ENCODE data around the gene GARNL3.

DNA sequence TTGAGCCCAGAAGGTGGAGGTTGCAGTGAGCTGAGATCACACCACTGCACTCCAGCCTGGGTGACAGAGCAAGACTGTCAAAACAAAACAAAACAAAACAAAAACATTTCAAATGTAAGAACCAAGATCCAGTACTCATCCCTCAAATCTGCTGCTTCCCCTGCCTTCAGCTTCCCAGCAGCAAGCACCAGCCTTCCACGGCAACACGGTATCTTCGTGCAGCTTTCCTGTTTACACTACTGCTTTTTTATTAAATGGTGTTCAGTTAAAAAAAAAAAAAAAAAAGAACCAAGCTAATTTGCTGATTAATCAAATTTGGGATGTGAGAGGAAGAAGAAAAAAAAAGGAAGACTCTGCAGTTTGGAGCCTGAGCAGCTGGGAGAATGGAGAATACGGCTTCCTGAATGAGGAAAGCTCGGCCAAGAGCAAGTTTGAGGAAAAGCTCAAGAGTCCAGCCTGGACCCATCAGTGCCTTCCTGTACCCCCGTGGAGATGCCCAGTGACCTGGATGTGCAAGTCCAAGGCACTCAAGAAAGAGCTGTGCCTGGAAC lies 104.4 kb downstream of the GARNL3 start:
- TF ChIP-seq ZNF737 (CRISPR knock-in tag; IDR thresholded peaks at IDR 0.05; ENCODE audit: borderline replicate concordance): no peak
- TF ChIP-seq, protein P1, sequence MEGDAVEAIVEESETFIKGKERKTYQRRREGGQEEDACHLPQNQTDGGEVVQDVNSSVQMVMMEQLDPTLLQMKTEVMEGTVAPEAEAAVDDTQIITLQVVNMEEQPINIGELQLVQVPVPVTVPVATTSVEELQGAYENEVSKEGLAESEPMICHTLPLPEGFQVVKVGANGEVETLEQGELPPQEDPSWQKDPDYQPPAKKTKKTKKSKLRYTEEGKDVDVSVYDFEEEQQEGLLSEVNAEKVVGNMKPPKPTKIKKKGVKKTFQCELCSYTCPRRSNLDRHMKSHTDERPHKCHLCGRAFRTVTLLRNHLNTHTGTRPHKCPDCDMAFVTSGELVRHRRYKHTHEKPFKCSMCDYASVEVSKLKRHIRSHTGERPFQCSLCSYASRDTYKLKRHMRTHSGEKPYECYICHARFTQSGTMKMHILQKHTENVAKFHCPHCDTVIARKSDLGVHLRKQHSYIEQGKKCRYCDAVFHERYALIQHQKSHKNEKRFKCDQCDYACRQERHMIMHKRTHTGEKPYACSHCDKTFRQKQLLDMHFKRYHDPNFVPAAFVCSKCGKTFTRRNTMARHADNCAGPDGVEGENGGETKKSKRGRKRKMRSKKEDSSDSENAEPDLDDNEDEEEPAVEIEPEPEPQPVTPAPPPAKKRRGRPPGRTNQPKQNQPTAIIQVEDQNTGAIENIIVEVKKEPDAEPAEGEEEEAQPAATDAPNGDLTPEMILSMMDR (CRISPR knock-in tag; IDR thresholded peaks at IDR 0.05): no peak
- TF ChIP-seq CREB1 (IDR thresholded peaks at IDR 0.05): no peak
- no peak for TF ChIP-seq CREB1 (CRISPR knock-in tag; IDR thresholded peaks at IDR 0.05)
- TF ChIP-seq ZNF549 (CRISPR knock-in tag; IDR thresholded peaks at IDR 0.05): no peak
- no peak for TF ChIP-seq ETV6 (CRISPR knock-in tag; conservative IDR thresholded peaks at IDR 0.05)
- no peak for TF ChIP-seq ZNF883 (CRISPR knock-in tag; IDR thresholded peaks at IDR 0.05; ENCODE audit: not compliant biosample characterization)
- no peak for TF ChIP-seq KDM5A (IDR thresholded peaks at IDR 0.05; ENCODE audit: borderline replicate concordance, low read length)
- no peak for TF ChIP-seq ZNF772 (CRISPR knock-in tag; IDR thresholded peaks at IDR 0.05)
- TF ChIP-seq MXD4 (CRISPR knock-in tag; IDR thresholded peaks at IDR 0.05): no peak
